ENCODE data around the gene PRDM5.

Gene PRDM5

DNA sequence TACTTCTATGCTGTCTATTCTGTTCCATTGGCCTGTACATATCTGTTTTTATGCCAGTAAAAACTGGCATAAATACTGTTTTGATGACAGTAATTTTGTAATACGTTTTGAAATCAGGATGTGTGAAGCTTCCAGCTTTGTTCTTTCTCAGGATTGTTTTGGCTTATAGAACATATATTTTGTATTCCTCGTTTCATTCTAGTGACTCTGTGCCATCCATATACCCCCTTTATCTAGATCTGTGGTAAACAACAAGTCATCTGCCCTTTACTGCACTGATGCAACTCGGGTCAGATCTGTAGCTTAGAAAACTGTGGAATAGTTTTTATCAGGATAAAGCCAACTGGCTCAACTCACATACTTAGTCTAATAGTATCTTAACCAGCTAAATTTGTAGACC lies 233.7 kb downstream of the PRDM5 start:
- Histone ChIP-seq H3K27ac (no peak overlapping the region), H3K4me3 (no peak overlapping the region)
- DNase-seq (ENCODE audit: low spot score) = no peak
- TF ChIP-seq, protein P1, sequence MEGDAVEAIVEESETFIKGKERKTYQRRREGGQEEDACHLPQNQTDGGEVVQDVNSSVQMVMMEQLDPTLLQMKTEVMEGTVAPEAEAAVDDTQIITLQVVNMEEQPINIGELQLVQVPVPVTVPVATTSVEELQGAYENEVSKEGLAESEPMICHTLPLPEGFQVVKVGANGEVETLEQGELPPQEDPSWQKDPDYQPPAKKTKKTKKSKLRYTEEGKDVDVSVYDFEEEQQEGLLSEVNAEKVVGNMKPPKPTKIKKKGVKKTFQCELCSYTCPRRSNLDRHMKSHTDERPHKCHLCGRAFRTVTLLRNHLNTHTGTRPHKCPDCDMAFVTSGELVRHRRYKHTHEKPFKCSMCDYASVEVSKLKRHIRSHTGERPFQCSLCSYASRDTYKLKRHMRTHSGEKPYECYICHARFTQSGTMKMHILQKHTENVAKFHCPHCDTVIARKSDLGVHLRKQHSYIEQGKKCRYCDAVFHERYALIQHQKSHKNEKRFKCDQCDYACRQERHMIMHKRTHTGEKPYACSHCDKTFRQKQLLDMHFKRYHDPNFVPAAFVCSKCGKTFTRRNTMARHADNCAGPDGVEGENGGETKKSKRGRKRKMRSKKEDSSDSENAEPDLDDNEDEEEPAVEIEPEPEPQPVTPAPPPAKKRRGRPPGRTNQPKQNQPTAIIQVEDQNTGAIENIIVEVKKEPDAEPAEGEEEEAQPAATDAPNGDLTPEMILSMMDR (IDR thresholded peaks at IDR 0.05) = no peak

DNA sequence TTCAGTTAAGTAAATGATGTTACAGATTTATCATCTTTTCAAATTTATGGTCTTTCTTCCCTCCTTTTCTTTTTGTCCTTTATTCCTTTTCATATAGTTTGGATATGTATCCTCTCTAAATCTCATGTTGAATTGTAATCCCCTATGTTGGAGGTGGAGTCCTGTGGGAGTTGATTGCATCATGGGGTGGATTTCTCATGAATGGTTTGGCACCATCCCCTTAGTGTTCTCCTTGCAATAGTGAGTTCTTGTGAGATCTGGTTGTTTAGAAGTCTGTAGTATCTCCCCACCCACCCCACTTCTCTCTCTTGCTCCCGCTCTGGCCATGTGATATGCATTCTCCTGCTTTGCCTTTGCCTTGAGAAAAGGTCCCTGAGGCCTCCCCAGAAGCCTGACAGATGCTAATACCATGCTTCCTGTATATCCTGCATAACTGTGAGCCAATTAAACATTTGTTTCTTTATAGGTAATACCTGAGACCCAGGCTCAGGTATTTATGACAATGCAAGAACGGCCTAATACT lies 236.7 kb downstream of the PRDM5 start:
- TF ChIP-seq, protein P1 (IDR thresholded peaks at IDR 0.05) = no peak
- DNase-seq (ENCODE audit: low spot score) = no peak

DNA sequence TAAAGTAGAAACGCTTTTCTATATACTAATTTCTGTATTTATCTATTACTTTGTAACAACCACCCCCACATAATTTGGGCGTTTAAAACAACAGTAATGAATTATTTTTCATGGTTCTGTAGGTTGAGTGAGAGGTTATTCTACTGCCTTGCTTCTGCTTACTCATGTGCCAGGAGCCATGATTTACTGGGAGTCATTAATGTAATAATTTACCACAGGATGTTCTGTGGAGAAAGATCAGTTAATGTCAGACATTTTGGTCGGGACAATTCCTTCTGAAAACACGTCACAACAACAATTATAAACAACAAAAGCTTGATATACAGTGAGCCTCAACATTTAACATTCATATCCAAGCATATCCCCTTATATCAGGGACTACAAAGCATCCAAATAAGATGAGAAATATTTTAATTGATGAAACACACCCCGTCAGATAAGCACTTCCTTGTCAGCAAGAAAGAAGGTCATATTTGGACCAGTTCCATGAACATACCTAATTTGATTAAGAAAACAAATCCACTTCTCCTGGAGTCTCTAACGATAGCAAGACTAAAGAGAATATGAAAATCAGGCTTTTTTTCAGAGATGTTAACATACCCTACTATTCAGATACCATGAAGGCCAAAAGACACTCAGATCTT lies 238.5 kb downstream of the PRDM5 start:
- DNase-seq (ENCODE audit: low spot score) = no peak
- TF ChIP-seq, protein P1 (IDR thresholded peaks at IDR 0.05) = no peak
- Histone ChIP-seq H3K27ac (no peak overlapping the region), H3K4me3 (no peak overlapping the region)

More for the DNA sequence above, 236.7 kb downstream of the PRDM5 start:
- Histone ChIP-seq H3K4me3 (no peak overlapping the region), H3K27ac (no peak overlapping the region)

DNA sequence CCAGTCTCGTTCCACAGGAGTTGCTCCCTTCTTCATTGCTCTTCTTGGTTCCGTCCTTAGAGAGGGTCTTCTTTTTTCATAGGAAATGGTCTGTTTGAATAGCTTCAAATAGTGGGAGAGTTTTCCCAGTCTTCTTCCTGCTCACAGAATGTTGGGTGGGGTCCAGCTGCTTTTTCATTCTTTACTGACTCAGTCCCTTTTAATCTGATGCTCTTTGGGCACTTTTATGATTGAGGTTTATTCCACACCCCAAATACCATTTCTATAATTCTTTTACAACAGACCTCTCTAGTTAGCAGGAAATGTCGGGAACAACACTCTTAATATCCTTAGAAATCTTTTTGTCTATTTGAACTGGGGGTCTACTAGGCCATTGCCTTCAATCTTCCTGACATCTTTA lies 239.5 kb downstream of the PRDM5 start:
- DNase-seq (ENCODE audit: low spot score) = no peak
- no peak overlapping the region for H3K27ac ChIP-seq
- TF ChIP-seq, protein P1 (IDR thresholded peaks at IDR 0.05) = no peak

DNA sequence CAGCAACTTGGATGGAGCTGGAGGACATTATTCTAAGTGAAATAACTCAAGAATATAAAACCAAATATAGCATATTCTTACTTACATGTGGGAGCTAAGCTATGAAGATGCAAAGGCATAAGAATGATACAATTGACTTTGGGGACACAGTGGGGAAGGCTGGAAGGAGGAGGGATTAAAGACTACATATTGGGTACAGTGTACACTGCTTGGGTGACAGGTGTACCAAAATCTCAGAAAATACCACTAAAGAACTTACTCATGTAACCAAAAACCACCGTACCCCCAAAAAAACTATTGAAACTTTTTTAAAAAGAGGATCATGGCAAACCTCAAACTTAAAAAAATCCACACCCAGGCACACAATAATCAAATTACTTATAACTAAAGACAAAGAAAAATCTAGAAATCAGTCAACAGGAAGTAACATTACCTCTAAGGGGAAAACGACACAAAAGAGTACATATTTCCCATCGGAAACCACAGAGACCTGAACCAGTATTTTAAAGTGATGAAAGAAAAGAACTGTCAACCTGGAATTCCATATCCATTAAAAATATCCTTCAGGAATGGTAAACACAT lies 241.8 kb downstream of the PRDM5 start:
- H3K27ac ChIP-seq = no peak overlapping the region
- DNase-seq (ENCODE audit: low spot score) = no peak
- TF ChIP-seq, protein P1 (IDR thresholded peaks at IDR 0.05) = no peak
- H3K4me3 ChIP-seq = no peak overlapping the region

More for the DNA sequence above, 239.5 kb downstream of the PRDM5 start:
- no peak overlapping the region for H3K4me3 ChIP-seq

DNA sequence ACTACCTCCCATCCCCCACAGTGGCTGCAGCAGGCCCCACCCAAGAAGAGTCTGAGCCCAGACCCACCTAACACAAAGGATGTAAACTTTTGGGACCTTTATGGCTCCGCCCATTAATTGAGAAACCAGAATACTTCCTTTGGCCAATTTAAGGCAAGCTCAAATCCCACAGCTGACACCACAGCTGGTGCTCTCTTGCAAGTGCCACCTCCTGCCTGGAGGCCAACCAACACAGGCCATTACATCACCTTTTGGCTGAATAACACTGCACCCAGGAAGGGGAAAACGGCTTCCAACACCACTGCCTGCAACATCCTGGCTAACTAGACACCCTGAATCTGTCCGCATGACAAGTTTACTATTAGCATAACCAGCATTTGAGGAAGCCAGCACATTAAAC lies 248.8 kb downstream of the PRDM5 start:
- TF ChIP-seq, protein P1 (IDR thresholded peaks at IDR 0.05) = no peak
- no peak overlapping the region for H3K27ac ChIP-seq

More for the DNA sequence above, 248.8 kb downstream of the PRDM5 start:
- no peak for DNase-seq (ENCODE audit: low spot score)
- H3K4me3 ChIP-seq = no peak overlapping the region
